GM12878 (cell line): ENCODE data around the gene ATF7IP. TPM values are rescaled to one million over a fixed set of nuclear protein-coding genes. Genes with fewer than 3 reads are reported as not detected.

Source experiments
- ATAC-seq: fragments of 200-7000 bp; cut with Tn5 transposase; 3 replicates; pipeline ENCODE4 v1.9.1; 2020; ENCODE audit warnings: mild to moderate bottlenecking, moderate library complexity
- BruUV-seq: library from RNA; stranded (reverse); fragments of 400-500 nt; replicated peaks from 2 replicates; lab custom pipeline; 2021; lab: Mats Ljungman, UMichigan
- CTCF ChIA-PET: fragments of 300-600 bp; sonication (Branson Sonifier 250); formaldehyde crosslinking; extraction: SDS; loops from one replicate; lab custom pipeline; 2021; ENCODE audit warnings: inconsistent platforms; lab: Yijun Ruan, JAX
- POLR2A ChIA-PET: fragments of 350-600 bp; formaldehyde crosslinking; extraction: SDS; loops from one replicate; lab custom pipeline; 2021; ENCODE audit warnings: inconsistent platforms; lab: Charles Lee
- RAD21 ChIA-PET: fragments of 300-600 bp; sonication (Branson Sonifier 250); formaldehyde crosslinking; loops from one replicate; lab custom pipeline; 2023; ENCODE audit warnings: antibody characterized with exemption; ENCODE audit not compliant: unreplicated experiment; lab: Charles Lee
- SMC1A ChIA-PET: fragments of 300-600 bp; sonication (Branson Sonifier 250); formaldehyde crosslinking; loops from one replicate; lab custom pipeline; 2023; ENCODE audit not compliant: unreplicated experiment, uncharacterized antibody; lab: Charles Lee
- DNase-seq: peaks from one replicate; pipeline ENCODE4 v3.0.0-alpha.2; 2011; ENCODE audit warnings: low read depth, low spot score
- FAIRE-seq: peaks from 3 replicates; lab custom pipeline; 2011; peaks lifted over from hg19 to GRCh38; lab: Jason Lieb, UNC
- H2AFZ ChIP-seq: 2 replicates; pipeline ENCODE4 v1.6.0; 2011; ENCODE audit warnings: low read depth, low read length, control low read depth; ENCODE audit not compliant: control insufficient read depth
- H3K27ac ChIP-seq: 2 replicates; pipeline ENCODE4 v1.5.1; 2011; ENCODE audit warnings: control low read depth; ENCODE audit not compliant: control insufficient read depth, insufficient read depth
- H3K27me3 ChIP-seq, 2 experiments: replicated peaks in 1 of 2; 2 replicates each; pipeline versions ENCODE4 v1.6.0 to v1.6.1; 2011; ENCODE audit warnings: low read length in 1 of 2; ENCODE audit not compliant: control insufficient read depth in 2 of 2, insufficient read depth in 2 of 2
- H3K36me3 ChIP-seq, 2 experiments: 2 replicates each; pipeline ENCODE4 v1.5.1; 2011; ENCODE audit warnings: low read length in 1 of 2; ENCODE audit not compliant: control insufficient read depth in 2 of 2, insufficient read depth in 2 of 2
- H3K4me1 ChIP-seq: 2 replicates; pipeline ENCODE4 v1.6.1; 2011; ENCODE audit warnings: mild to moderate bottlenecking, low read length, moderate library complexity, mixed read lengths; ENCODE audit not compliant: control insufficient read depth, insufficient read depth
- H3K4me2 ChIP-seq: 2 replicates; pipeline ENCODE4 v1.6.0; 2011; ENCODE audit warnings: control low read depth; ENCODE audit not compliant: control insufficient read depth, insufficient read depth
- H3K4me3 ChIP-seq: fragments of 200-600 bp; sonication (generic); 2 replicates; pipeline ENCODE4 v1.5.1; 2016
- H3K79me2 ChIP-seq: 2 replicates; pipeline ENCODE4 v1.6.0; 2011; ENCODE audit warnings: low read length; ENCODE audit not compliant: control insufficient read depth, insufficient read depth
- H3K9ac ChIP-seq: 2 replicates; pipeline ENCODE4 v1.8.0; 2011; ENCODE audit warnings: low read length, control low read depth, mixed read lengths; ENCODE audit not compliant: control insufficient read depth, insufficient read depth
- H3K9me3 ChIP-seq: replicated peaks from 3 replicates; pipeline ENCODE4 v1.5.1; 2011; ENCODE audit warnings: mild to moderate bottlenecking, low read length; ENCODE audit not compliant: control insufficient read depth, insufficient read depth
- H4K20me1 ChIP-seq: 2 replicates; pipeline ENCODE4 v1.6.0; 2011; ENCODE audit not compliant: control insufficient read depth, insufficient read depth
- EP300 ChIP-seq, 2 experiments: fragments of 150-350 bp in 1 of 2; IDR thresholded peaks; 2 replicates each; pipeline ENCODE4 v1.6.1; 2011 to 2012; ENCODE audit warnings: low read depth in 2 of 2, low read length in 2 of 2, borderline replicate concordance in 1 of 2, improper control_type of control experiment in 1 of 2, inconsistent platforms in 1 of 2; ENCODE audit not compliant: control insufficient read depth in 1 of 2
- FOXM1 ChIP-seq: IDR thresholded peaks from 2 replicates; pipeline ENCODE4 v1.6.1; 2012; ENCODE audit warnings: low read depth, mild to moderate bottlenecking, inconsistent platforms, low read length, moderate library complexity
- MTA3 ChIP-seq: IDR thresholded peaks from 2 replicates; pipeline ENCODE4 v1.6.1; 2012; ENCODE audit warnings: low read length, inconsistent platforms, borderline replicate concordance
- PML ChIP-seq: IDR thresholded peaks from 2 replicates; pipeline ENCODE4 v1.6.1; 2012; ENCODE audit warnings: low read length, inconsistent platforms
- RAD51 ChIP-seq: fragments of 450-650 bp; IDR thresholded peaks from 2 replicates; pipeline ENCODE4 v1.6.1; 2016; ENCODE audit warnings: moderate library complexity, mild to moderate bottlenecking, inconsistent platforms
- SIN3A ChIP-seq: IDR thresholded peaks from 2 replicates; pipeline ENCODE4 v1.6.1; 2012; ENCODE audit warnings: low read depth, low read length, improper control_type of control experiment
- SMARCA5 ChIP-seq: fragments of 450-650 bp; IDR thresholded peaks from 2 replicates; pipeline ENCODE4 v1.6.1; 2017; ENCODE audit warnings: mild to moderate bottlenecking
- SMC3 ChIP-seq: IDR thresholded peaks from 2 replicates; pipeline ENCODE4 v1.6.1; 2011; ENCODE audit warnings: low read length, improper control_type of control experiment, borderline replicate concordance
- WGBS: methylation state at CpG from one replicate; pipeline ENCODE4 v1.1.6; 2016; ENCODE audit warnings: low lambda C conversion rate; ENCODE audit not compliant: insufficient replicate concordance, insufficient coverage; ENCODE audit errors: missing lambda C conversion rate; 5-methylcytosine and 5-hydroxymethylcytosine counted together
- in situ Hi-C: fragments of 300-500 bp; cut with MboI; formaldehyde crosslinking; loops from 9 replicates; pipeline ENCODE4 v1.14.3; 2018; ENCODE audit warnings: mixed read lengths
- intact Hi-C: fragments of 100-400 bp; cut with micrococcal nuclease; formaldehyde crosslinking; loops from one replicate; pipeline ENCODE4 v1.14.2; 2022; ENCODE audit not compliant: unreplicated experiment
- polyA plus RNA-seq, 11 experiments: library from polyadenylated mRNA; depleted of rRNA in 4 of 11; unstranded in 6 of 11; stranded (reverse) in 5 of 11; fragments of >200 nt; fragmentation: Nextera tagmentation in 4 of 11; fragmentation: Illumina TruSeq in 1 of 11; extraction: Ambion mirVana in 4 of 11; extraction: Trizol in 1 of 11; gene quantifications; 1 replicate in 1 of 11; 2 replicates in 10 of 11; pipeline versions ENCODE4 v1.2.1 to v1.2.3, GENCODE V29; 2011 to 2016; ENCODE audit warnings: inconsistent platforms in 2 of 11, missing spikeins in 2 of 11, low read depth in 1 of 11
- total RNA-seq, 4 experiments: library from RNA; depleted of rRNA in 3 of 4; stranded (reverse); fragments of >200 nt in 3 of 4; fragmentation: Illumina TruSeq in 1 of 4; extraction: Trizol in 1 of 4; gene quantifications; 2 replicates each; pipeline versions ENCODE4 v1.2.1 to v1.2.3, GENCODE V29; 2013 to 2021
- TF ChIP-seq, protein P1 (sequence below): fragments of 450-650 bp; IDR thresholded peaks from 2 replicates; pipeline ENCODE4 v1.6.1; 2016; ENCODE audit warnings: mild to moderate bottlenecking, moderate library complexity, borderline replicate concordance

Gene ATF7IP
- total and polyA plus RNA-seq, 10 of the 15 experiments (the other 5 are each of a cell fraction or from before 2014, with no cell fraction given) = 6.2 to 66.6 (median 29.3) TPM

DNA sequence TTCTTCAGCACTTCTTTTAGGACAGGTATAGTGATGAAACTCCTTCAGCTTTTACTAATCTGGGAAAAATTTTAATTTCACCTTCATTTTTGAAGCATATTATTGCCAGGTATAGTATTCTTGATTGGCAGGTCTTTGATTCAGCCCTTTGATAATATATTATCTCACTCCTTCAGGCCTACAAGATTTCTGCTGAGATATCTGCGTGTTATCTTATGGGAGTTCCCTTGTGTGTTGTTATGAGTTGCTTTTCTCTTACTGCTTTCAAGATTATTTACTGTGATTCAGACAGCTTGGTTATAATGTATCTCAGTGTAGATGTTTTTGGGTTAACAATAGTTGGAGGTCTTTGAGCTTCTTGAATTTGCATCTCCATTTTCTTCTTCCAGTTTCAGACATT, 87.4 kb downstream of the ATF7IP start:
- WGBS = 96% methylated on average over 1 of the region's 1 CpG
- intact Hi-C loops (loop anchor here (5.0 kb wide), 1 partner anchor 66 kb away; no protein-coding TSS in a partner anchor), in situ Hi-C loops (loop anchor here (25.0 kb wide), 1 partner anchor 216 kb away; no protein-coding TSS in a partner anchor)
- SMC1A ChIA-PET = interaction anchor here (0.6 to 6.3 kb wide), 22 partner anchors 8 to 232 kb away, joined by 3 to 103 read pairs (median 4); partner anchors contain the start of gene ATF7IP
- no TSS peak for BruUV-seq
- TF ChIP-seq MTA3 (no peak), SMARCA5 (no peak), RAD51 (no peak)
- RAD21 ChIA-PET = interaction anchor here (1.2 to 5.8 kb wide), 8 partner anchors 48 to 267 kb away, joined by 3 to 113 read pairs (median 12); partner anchors contain the start of gene ATF7IP
- H3K27me3 ChIP-seq = no peaks in the 10 kb centered on the region
- H3K9me3 ChIP-seq = peaks cover 8% of the 10 kb centered on the region; the same call in 1 of the 3 replicates
- CTCF ChIA-PET = interaction anchor here (0.7 to 6.1 kb wide), 20 partner anchors 9 to 377 kb away, joined by 3 to 103 read pairs (median 6); partner anchors contain the start of gene ATF7IP
- H3K4me3 ChIP-seq = no peak overlapping the region
- H3K4me2 ChIP-seq = no peak overlapping the region
- DNase-seq (no peak), ATAC-seq (no peak), FAIRE-seq (no peak)
- H3K4me1 ChIP-seq = no peaks in the 10 kb centered on the region
- peaks cover 0 to 34% of the 10 kb centered on the region in 2 experiments for H3K36me3 ChIP-seq
- H2AFZ ChIP-seq = no peak overlapping the region
- peaks cover 2% of the 10 kb centered on the region for H3K79me2 ChIP-seq
- no peak overlapping the region for H3K9ac ChIP-seq
- POLR2A ChIA-PET = interaction anchor here (0.6 to 2.7 kb wide), 2 partner anchors 87 to 214 kb away, joined by 3 to 9 read pairs; partner anchors contain the start of gene ATF7IP
- H4K20me1 ChIP-seq = no peaks in the 10 kb centered on the region
- H3K27ac ChIP-seq = 0 out of 2 replicates have a peak overlapping the region, but pooled peaks have one; percentile 28

DNA sequence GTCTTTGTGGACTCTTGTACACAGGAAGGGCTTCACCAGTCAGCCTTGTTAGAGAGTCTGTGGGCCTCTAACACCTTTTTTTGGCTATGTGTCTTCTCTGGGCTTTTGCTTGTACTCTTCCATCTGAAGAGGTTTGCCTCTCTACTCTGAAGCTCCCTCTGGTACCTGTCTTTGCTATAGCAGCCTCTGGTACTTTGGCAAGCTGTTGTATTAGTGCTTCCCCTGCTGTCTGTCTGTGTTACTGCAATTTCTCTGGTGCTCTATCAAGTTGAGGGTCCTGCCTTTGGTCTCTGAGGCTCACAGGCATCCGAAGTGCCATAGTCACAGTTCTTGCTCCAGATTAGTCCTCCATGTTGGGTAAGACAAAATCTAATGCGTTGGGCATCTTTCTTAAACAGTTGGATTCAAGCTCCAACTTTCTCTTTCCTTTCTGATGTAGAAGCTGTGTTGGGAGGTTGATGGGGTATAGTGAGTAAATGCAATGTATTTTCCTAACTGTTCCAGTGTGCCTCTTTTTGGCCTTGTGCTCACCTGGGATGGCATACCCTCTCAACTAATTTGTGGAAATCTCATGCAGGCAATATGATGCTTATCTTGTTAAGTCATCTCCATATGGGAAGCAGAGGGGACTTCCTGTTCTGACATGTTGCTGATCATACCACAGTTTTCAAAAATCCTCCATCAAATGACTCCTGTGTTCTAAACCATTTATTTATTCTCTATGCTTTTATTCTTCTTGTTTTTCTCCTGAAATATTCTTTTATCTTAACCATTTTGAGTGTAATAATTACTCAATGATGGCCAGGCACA, 88.8 kb downstream of the ATF7IP start:
- H2AFZ ChIP-seq = no peak overlapping the region
- ChIA-PET POLR2A (interaction anchor here (0.6 to 2.7 kb wide), 2 partner anchors 80 to 89 kb away, joined by 3 to 9 read pairs; partner anchors contain the start of gene ATF7IP), RAD21 (interaction anchor here (0.8 to 5.8 kb wide), 15 partner anchors 19 to 269 kb away, joined by 3 to 113 read pairs (median 7); partner anchors contain the start of gene ATF7IP), SMC1A (interaction anchor here (0.6 to 6.3 kb wide), 22 partner anchors 9 to 301 kb away, joined by 3 to 103 read pairs (median 5); partner anchors contain the start of gene ATF7IP), CTCF (interaction anchor here (0.7 to 6.1 kb wide), 37 partner anchors 9 to 375 kb away, joined by 3 to 103 read pairs (median 5); partner anchors contain the start of gene ATF7IP)
- no peaks in the 10 kb centered on the region for H4K20me1 ChIP-seq
- no peak overlapping the region for H3K4me2 ChIP-seq
- H3K4me3 ChIP-seq = no peak overlapping the region
- WGBS = 86% methylated on average over 2 of the region's 2 CpGs
- intact Hi-C loops = loop anchor here (1.0 to 5.0 kb wide), 3 partner anchors 67 to 215 kb away; no protein-coding TSS in a partner anchor
- in situ Hi-C loops = loop anchor here (25.0 kb wide), 1 partner anchor 217 kb away; no protein-coding TSS in a partner anchor
- no peaks in the 10 kb centered on the region for H3K27me3 ChIP-seq
- BruUV-seq = no TSS peak
- ATAC-seq (peak; percentile 97), FAIRE-seq (no peak), DNase-seq (peak; percentile 30)
- H3K9ac ChIP-seq = no peak overlapping the region
- H3K9me3 ChIP-seq = peaks cover 8% of the 10 kb centered on the region; the same call in 1 of the 3 replicates
- H3K36me3 ChIP-seq = peaks cover 2 to 36% of the 10 kb centered on the region in 2 experiments
- H3K4me1 ChIP-seq = no peaks in the 10 kb centered on the region
- H3K27ac ChIP-seq = no peak overlapping the region
- H3K79me2 ChIP-seq = peaks cover 2% of the 10 kb centered on the region
- TF ChIP-seq SMC3 (peak; percentile 94), FOXM1 (no peak), PML (no peak), SMARCA5 (peak; percentile 71), EP300 (IDR thresholded peaks at IDR 0.05; ENCODE audit: borderline replicate concordance in 1 of 2, control insufficient read depth in 1 of 2, low read depth in 2 of 2, low read length in 2 of 2) (no peak), SIN3A (no peak)
- TF ChIP-seq, protein P1, sequence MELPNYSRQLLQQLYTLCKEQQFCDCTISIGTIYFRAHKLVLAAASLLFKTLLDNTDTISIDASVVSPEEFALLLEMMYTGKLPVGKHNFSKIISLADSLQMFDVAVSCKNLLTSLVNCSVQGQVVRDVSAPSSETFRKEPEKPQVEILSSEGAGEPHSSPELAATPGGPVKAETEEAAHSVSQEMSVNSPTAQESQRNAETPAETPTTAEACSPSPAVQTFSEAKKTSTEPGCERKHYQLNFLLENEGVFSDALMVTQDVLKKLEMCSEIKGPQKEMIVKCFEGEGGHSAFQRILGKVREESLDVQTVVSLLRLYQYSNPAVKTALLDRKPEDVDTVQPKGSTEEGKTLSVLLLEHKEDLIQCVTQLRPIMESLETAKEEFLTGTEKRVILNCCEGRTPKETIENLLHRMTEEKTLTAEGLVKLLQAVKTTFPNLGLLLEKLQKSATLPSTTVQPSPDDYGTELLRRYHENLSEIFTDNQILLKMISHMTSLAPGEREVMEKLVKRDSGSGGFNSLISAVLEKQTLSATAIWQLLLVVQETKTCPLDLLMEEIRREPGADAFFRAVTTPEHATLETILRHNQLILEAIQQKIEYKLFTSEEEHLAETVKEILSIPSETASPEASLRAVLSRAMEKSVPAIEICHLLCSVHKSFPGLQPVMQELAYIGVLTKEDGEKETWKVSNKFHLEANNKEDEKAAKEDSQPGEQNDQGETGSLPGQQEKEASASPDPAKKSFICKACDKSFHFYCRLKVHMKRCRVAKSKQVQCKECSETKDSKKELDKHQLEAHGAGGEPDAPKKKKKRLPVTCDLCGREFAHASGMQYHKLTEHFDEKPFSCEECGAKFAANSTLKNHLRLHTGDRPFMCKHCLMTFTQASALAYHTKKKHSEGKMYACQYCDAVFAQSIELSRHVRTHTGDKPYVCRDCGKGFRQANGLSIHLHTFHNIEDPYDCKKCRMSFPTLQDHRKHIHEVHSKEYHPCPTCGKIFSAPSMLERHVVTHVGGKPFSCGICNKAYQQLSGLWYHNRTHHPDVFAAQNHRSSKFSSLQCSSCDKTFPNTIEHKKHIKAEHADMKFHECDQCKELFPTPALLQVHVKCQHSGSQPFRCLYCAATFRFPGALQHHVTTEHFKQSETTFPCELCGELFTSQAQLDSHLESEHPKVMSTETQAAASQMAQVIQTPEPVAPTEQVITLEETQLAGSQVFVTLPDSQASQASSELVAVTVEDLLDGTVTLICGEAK = no peak
